DND-41 (cell line): ENCODE results near the gene TMEM185A.
"Not testable (repeated sequence)": the region's sequence is repeated elsewhere in the genome, so short reads cannot be mapped to it uniquely, and the experiment has no call there.

ENCODE experiments used
- ATAC-seq: fragments of 200-7000 bp; cut with Tn5 transposase; 3 replicates; pipeline ENCODE4 v1.9.1; 2021; ENCODE audit warnings: low read depth; ENCODE audit not compliant: insufficient read depth
- DNase-seq: peaks from one replicate; pipeline ENCODE4 v3.0.0-alpha.2; 2020
- H2AFZ ChIP-seq: 2 replicates; pipeline ENCODE4 v1.6.0; 2012; ENCODE audit warnings: low read depth, low read length
- H3K27ac ChIP-seq: 2 replicates; pipeline ENCODE4 v1.5.1; 2012; ENCODE audit warnings: low read length, inconsistent platforms
- H3K27me3 ChIP-seq: fragments of 200-600 bp; sonication (generic); 2 replicates; pipeline ENCODE4 v1.6.0; 2012; ENCODE audit warnings: low read length, mild to moderate bottlenecking, inconsistent platforms; ENCODE audit not compliant: insufficient read depth, poor library complexity
- H3K36me3 ChIP-seq: 2 replicates; pipeline ENCODE4 v1.5.1; 2012; ENCODE audit warnings: low read length, inconsistent platforms; ENCODE audit not compliant: insufficient read depth
- H3K4me1 ChIP-seq: 2 replicates; pipeline ENCODE4 v1.5.1; 2012; ENCODE audit warnings: mild to moderate bottlenecking, low read length; ENCODE audit not compliant: insufficient read depth
- H3K4me2 ChIP-seq: 2 replicates; pipeline ENCODE4 v1.6.0; 2012; ENCODE audit warnings: mild to moderate bottlenecking, moderate library complexity, low read length, inconsistent platforms; ENCODE audit not compliant: insufficient read depth
- H3K4me3 ChIP-seq, 2 experiments: fragments of 200-600 bp in 1 of 2; shearing (Covaris generic) in 1 of 2; 2 replicates each; pipeline ENCODE4 v1.5.1; 2012 to 2016; ENCODE audit warnings: inconsistent platforms in 2 of 2, low read length in 2 of 2, mild to moderate bottlenecking in 2 of 2, low read depth in 1 of 2, moderate library complexity in 1 of 2
- H3K79me2 ChIP-seq: 2 replicates; pipeline ENCODE4 v1.6.0; 2012; ENCODE audit warnings: low read length, inconsistent platforms; ENCODE audit not compliant: insufficient read depth
- H3K9ac ChIP-seq: 2 replicates; pipeline ENCODE4 v1.6.0; 2012; ENCODE audit warnings: low read depth, mild to moderate bottlenecking, inconsistent platforms, low read length, moderate library complexity
- H3K9me3 ChIP-seq: 2 replicates; pipeline ENCODE4 v1.5.1; 2012; ENCODE audit warnings: low read length, moderate library complexity, mild to moderate bottlenecking, inconsistent platforms; ENCODE audit not compliant: insufficient read depth, severe bottlenecking
- H4K20me1 ChIP-seq: 2 replicates; pipeline ENCODE4 v1.6.0; 2012; ENCODE audit warnings: low read length; ENCODE audit not compliant: insufficient read depth

Gene TMEM185A

DNA sequence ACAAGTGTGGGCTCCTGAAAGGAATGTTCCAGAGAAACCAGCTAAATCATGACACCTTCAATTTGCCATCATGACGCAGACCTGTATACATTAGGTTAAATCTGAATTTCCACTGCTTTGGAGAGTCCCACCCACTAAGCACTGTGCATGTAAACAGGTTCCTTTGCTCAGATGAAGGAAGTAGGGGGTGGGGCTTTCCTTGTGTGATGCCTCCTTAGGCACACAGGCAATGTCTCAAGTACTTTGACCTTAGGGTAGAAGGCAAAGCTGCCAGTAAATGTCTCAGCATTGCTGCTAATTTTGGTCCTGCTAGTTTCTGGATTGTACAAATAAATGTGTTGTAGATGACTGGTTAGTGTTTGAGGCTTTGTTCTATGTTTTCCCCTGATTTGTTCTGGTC is 84.6 kb downstream of the TMEM185A start:
- DNase-seq, H3K4me2 ChIP-seq, H3K27me3 ChIP-seq, H3K27ac ChIP-seq, H4K20me1 ChIP-seq, H3K4me1 ChIP-seq, ATAC-seq, H3K36me3 ChIP-seq, H2AFZ ChIP-seq, H3K9ac ChIP-seq, H3K4me3 ChIP-seq, H3K79me2 ChIP-seq, H3K9me3 ChIP-seq: not testable (repeated sequence)
